WTC11 (cell line): Measurements from ENCODE around the gene RXFP2. TPM values are rescaled to one million over a fixed set of nuclear protein-coding genes. Genes with fewer than 3 reads are reported as not detected.

ENCODE experiments used
- NR2C2 ChIP-seq: sonication (generic); formaldehyde crosslinking; IDR thresholded peaks from 2 replicates; pipeline ENCODE4 v1.8.0; 2022; ENCODE audit warnings: mild to moderate bottlenecking, missing genetic modification reagents
- NR3C1 ChIP-seq: sonication (generic); formaldehyde crosslinking; conservative IDR thresholded peaks from 2 replicates; pipeline ENCODE4 v1.8.1; 2023; ENCODE audit warnings: low read depth, mild to moderate bottlenecking, missing genetic modification reagents
- RELA ChIP-seq: sonication (generic); formaldehyde crosslinking; IDR thresholded peaks from 2 replicates; pipeline ENCODE4 v1.8.1; 2022; ENCODE audit warnings: missing genetic modification reagents, mild to moderate bottlenecking, borderline replicate concordance
- total RNA-seq: library from RNA; stranded (reverse); gene quantifications from 3 replicates; pipeline ENCODE4 v1.2.3, GENCODE V29; 2021

The RXFP2 gene
- total RNA-seq, 1 experiment from 2014 or later, result not detected

DNA sequence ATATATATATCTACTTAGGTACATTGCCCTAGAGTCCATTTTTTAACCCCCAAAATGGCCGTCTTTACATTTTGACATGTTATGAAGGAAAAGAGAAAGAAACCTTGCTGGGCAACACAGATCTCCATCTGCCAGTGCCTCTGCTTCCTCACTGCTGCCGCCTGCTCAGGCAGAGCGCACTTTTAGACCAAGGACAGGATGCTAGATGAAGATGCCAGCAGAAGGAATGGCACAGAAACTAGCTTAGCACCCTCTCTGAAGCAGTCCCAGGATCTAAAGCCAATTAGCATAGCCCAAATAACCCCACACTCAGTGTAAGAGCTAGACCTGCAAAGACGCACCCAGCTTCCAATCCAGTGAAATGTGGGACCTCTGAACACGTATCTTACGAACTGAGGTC, 111.9 kb downstream of the RXFP2 start (continued):
- no peak for TF ChIP-seq NR3C1 (CRISPR knock-in tag)
- TF ChIP-seq RELA (CRISPR knock-in tag), result no peak
- TF ChIP-seq NR2C2 (CRISPR knock-in tag), result no peak
